Adrenal gland (tissue), 5 donors: ENCODE results near the gene ARL2.

ENCODE experiments used
- CTCF ChIP-seq, 6 experiments: fragments of 450-650 bp in 4 of 6; fragments of 200-600 bp in 2 of 6; sonication (generic) in 1 of 6; IDR thresholded peaks; 1 replicate in 5 of 6; 2 replicates in 1 of 6; pipeline versions ENCODE4 v1.5.1 to v1.8.0; 2016 to 2021; ENCODE audit warnings: antibody characterized with exemption in 6 of 6, mild to moderate bottlenecking in 2 of 6, moderate library complexity in 1 of 6
- POLR2A ChIP-seq, 2 donors: fragments of 450-650 bp; IDR thresholded peaks; one replicate each; pipeline ENCODE4 v1.6.1; 2017; ENCODE audit warnings: antibody characterized with exemption in 2 of 2, mild to moderate bottlenecking in 2 of 2, moderate library complexity in 1 of 2
- donor health status: DM: no; HTN: no; CAD: no.

GRCh38 chr11:64996327-64996709 lies 17.6 kb upstream of the ARL2 start:
- TF ChIP-seq CTCF (IDR thresholded peaks at IDR 0.05) (no peak), POLR2A (IDR thresholded peaks at IDR 0.05) (no peak)
